ENCODE results near the gene OSTF1. TPM values are rescaled to one million over a fixed set of nuclear protein-coding genes. Genes with fewer than 3 reads are reported as not detected.

The OSTF1 gene
- polyA plus RNA-seq, 1 donor from 2014 or later = 8.8 TPM

GRCh38 chr9:75083188-75083970 is 4.9 kb upstream of the OSTF1 start:
- H3F3A ChIP-seq (ENCODE audit: insufficient read depth, low read length, poor library complexity, severe bottlenecking) = no peaks in the 10 kb centered on the region
- no peak for TF ChIP-seq REST (IDR thresholded peaks at IDR 0.05; ENCODE audit: borderline replicate concordance)
- no peak for TF ChIP-seq EZH2 (IDR thresholded peaks at IDR 0.05; ENCODE audit: borderline replicate concordance, insufficient read depth, low read length, poor library complexity, severe bottlenecking)
- H3K9me3 ChIP-seq (ENCODE audit: low read length) = no peaks in the 10 kb centered on the region
- H3K79me2 ChIP-seq (replicated peaks; ENCODE audit: insufficient read depth, low read length) = no peaks in the 10 kb centered on the region
- H3K9me2 ChIP-seq (ENCODE audit: insufficient read depth, low read length) = no peaks in the 10 kb centered on the region
- no peaks in the 10 kb centered on the region for H3K27me3 ChIP-seq (ENCODE audit: insufficient read depth, low read depth, low read length)
- no peak overlapping the region for H3K4me3 ChIP-seq (ENCODE audit: low read length)
- H3K9ac ChIP-seq (ENCODE audit: low read length) = no peak overlapping the region
- no peaks in the 10 kb centered on the region for H3K36me3 ChIP-seq (ENCODE audit: insufficient read depth, low read length)
- no peaks in the 10 kb centered on the region for H4K20me1 ChIP-seq (ENCODE audit: insufficient read depth)
- H3K4me2 ChIP-seq (ENCODE audit: low read length) = no peak overlapping the region
- no peak overlapping the region for H3K27ac ChIP-seq (ENCODE audit: low read length)
- no peak overlapping the region for H2AFZ ChIP-seq (ENCODE audit: low read depth, low read length)

GRCh38 chr9:75084081-75084672 is 4.1 kb upstream of the OSTF1 start:
- H3K9me3 ChIP-seq (ENCODE audit: low read length) = no peaks in the 10 kb centered on the region
- no peak overlapping the region for H3K9ac ChIP-seq (ENCODE audit: low read length)
- no peaks in the 10 kb centered on the region for H3K36me3 ChIP-seq (ENCODE audit: insufficient read depth, low read length)
- TF ChIP-seq POLR2AphosphoS5 (IDR thresholded peaks at IDR 0.05) = no peak
- TF ChIP-seq EP300 (conservative IDR thresholded peaks at IDR 0.05; ENCODE audit: poor library complexity, severe bottlenecking) = no peak
- TF ChIP-seq RAD21 (conservative IDR thresholded peaks at IDR 0.05) = no peak
- TF ChIP-seq TAF1 (IDR thresholded peaks at IDR 0.05; ENCODE audit: low read depth) = no peak
- no peak for TF ChIP-seq EZH2 (IDR thresholded peaks at IDR 0.05; ENCODE audit: borderline replicate concordance, insufficient read depth, low read length, poor library complexity, severe bottlenecking)
- TF ChIP-seq CTCF (IDR thresholded peaks at IDR 0.05; ENCODE audit: poor library complexity, severe bottlenecking) = no peak
- TF ChIP-seq SMC3 (conservative IDR thresholded peaks at IDR 0.05; ENCODE audit: poor library complexity) = no peak
- no peak for TF ChIP-seq REST (IDR thresholded peaks at IDR 0.05; ENCODE audit: borderline replicate concordance)
- no peaks in the 10 kb centered on the region for H4K20me1 ChIP-seq (ENCODE audit: insufficient read depth)
- H3K4me2 ChIP-seq (ENCODE audit: low read length) = no peak overlapping the region
- H3F3A ChIP-seq (ENCODE audit: insufficient read depth, low read length, poor library complexity, severe bottlenecking) = no peaks in the 10 kb centered on the region
- H2AFZ ChIP-seq (ENCODE audit: low read depth, low read length) = no peak overlapping the region
- no peaks in the 10 kb centered on the region for H3K79me2 ChIP-seq (replicated peaks; ENCODE audit: insufficient read depth, low read length)
- H3K4me3 ChIP-seq (ENCODE audit: low read length) = no peak overlapping the region
- H3K27me3 ChIP-seq (ENCODE audit: insufficient read depth, low read depth, low read length) = peaks cover 3% of the 10 kb centered on the region
- H3K9me2 ChIP-seq (ENCODE audit: insufficient read depth, low read length) = no peaks in the 10 kb centered on the region
- H3K27ac ChIP-seq (ENCODE audit: low read length) = no peak overlapping the region
